GM21367 (cell line): ENCODE results near the gene DAD1.
"Not testable (repeated sequence)": the region's sequence is repeated elsewhere in the genome, so short reads cannot be mapped to it uniquely, and the experiment has no call there.

Experiments
- ATAC-seq: cut with Tn5 transposase; IDR thresholded peaks from one replicate; pipeline ENCODE4 v1.9.1; 2021; ENCODE audit not compliant: unreplicated experiment

The DAD1 gene

DNA sequence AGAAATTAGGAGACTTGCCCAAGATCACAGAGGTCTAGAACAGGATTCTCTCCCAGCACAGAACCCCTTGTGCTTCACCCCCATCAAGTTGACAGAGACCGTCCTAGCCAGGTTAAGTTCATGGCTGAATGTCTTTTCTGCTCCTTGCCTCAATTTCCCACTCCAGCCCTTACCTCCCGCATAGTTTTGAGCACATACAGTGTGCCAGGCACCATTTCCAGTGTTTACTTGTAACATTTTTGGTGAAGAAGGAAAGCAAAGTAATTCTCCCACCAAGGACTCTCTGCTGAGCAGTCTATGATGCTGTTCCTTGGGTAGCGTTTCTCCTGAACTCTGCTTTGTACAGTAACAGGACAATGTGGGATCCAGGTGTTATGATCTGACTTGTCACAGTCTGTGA lies 10.3 kb upstream of the DAD1 start:
- no peak for ATAC-seq

DNA sequence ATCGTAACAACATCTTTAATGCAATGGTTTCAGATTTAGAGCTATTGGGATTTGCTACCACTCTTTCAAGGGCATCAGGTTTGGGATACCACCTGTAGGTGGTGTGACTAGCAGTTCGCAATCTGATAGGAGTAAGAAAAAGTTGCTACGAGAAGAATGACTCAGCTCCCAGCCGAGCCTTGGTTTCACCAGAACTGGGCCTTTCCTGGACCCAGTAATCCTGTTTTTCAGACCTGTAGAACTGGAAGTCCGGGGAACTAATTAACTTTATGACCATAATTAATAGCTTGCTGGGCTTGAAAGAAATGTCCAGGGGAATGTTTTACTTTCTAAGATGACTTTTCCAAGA lies 9.8 kb upstream of the DAD1 start:
- ATAC-seq = no peak

DNA sequence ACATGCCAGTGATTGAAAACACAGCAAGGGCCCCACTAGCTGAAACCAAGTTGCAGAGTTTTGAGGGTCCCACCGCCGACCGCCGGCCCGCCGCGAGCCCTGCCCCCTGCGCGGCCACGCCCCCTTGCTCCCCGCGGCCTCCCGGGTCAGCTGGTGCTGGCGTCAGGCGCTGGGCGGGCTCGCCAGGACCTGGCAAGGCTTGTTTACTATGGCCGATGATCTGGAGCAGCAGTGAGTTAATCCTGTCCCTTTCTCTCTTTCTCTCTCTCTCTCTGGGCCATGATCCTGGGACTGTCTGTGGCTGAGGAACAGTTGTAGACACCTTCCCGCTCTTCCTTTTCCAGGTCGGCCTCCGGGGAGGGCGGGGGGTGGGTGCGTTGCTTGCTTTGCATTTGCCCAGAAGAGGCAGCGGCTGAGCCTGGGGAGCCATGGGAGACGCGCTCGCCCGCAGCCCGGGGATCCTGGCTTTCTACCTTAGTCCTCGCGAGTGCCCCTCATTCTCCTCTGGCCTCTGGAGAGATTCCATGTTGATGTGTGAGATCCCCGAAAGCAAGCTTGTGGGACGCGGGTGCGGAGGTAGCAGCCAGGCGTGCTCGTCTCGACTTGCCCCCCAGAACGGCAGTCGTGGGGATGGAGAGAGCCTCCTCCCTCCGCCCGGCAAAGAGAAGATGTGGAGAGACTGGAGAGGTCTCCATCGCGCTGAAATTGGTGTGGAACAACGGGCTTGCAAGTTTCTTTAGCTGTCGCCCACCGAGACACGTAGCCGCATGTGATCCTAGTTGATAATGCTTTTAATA lies 9.3 kb upstream of the DAD1 start, which contains the start of gene ABHD4:
Gene ABHD4, plus strand, starts transcription at position 202 of the 797 bp plus-strand sequence. Its CDS starts 7 bp downstream, at position 209.
- peak; percentile 77 for ATAC-seq

DNA sequence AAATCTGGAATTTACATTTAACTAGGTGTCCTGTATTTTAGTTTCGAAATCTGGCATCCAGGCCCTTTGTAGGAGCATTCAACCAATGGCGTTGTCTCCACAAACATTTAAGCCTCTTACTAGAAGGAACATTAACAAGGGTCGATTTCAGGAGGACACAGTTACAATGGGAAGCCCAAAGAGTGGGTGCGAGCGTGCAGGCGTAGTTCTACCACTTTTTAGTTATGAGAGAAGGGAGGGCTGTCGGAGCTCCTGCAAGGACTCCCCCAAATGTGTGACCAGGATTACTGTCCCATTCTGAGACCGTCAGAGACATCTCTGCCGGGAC lies 8.7 kb upstream of the DAD1 start:
- ATAC-seq = peak; percentile 22

DNA sequence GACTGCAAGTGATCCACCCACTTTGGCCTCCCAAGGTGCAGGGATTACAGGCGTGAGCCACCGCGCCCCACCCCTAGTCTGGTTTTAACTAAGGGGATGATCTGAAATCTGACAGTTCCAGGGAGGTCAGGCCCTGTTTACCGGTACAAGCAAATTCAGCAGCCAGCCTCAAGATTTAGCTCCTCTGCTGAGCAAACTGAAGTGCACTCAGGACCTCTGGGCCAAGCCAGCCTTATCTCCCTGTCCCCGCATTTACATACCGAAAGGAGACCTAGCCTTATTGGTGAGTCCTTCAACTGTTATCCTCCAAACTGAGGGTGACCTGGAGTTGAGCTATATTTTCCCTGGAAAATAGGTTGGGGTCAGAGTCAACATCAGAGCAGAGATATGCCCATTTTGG lies 8.2 kb upstream of the DAD1 start:
- ATAC-seq = no peak

DNA sequence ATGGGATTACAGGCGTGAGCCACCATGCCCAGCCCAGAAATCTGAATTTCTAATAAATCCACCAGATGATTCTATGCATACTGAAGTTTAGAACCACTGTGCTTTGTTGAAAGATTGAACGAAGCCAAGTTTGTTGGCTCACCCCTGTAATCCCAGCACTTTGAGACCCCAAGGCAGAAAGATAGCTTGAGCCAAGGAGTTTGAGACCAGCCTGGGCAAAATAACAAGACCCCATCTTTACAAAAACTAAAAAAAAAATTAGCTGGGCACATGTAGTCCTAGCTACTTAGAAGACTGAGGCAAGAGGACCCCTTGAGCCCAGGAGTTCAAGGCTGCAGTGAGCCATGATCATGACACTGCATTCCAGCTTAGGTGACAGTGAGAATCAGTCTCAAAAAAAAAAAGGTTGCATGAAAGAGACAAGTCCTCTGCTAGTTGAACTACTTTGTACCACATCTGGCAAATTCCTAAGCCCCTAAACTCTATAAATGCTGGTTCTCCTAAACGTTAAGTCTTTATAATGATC lies 7.4 kb upstream of the DAD1 start:
- no peak for ATAC-seq

DNA sequence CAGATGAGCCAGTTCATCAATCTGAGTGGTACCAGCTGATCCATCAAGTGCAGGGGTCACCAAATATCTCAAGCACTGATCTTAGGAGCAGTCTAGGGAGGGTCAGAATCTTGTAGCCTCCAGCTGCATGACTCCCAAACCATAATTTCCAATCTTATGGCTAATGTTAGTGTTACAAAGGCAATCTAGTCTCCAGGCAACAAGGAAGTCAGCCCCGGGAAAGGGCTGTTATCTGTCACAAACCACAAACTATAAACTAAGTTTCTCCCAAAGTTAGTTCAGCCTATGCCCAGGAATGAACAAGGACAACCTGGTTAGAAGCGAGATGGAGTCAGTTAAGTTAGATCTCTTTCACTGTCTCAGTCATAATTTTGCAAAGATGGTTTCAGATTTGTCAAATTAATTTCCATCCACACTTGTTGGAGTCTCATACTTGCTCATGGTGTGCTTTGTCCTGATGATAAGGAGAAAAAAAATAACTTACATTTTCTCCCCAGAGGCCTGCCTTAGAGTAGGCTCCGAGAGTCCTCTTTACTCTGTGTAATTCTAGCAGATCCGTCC lies 5.2 kb upstream of the DAD1 start:
- no peak for ATAC-seq

DNA sequence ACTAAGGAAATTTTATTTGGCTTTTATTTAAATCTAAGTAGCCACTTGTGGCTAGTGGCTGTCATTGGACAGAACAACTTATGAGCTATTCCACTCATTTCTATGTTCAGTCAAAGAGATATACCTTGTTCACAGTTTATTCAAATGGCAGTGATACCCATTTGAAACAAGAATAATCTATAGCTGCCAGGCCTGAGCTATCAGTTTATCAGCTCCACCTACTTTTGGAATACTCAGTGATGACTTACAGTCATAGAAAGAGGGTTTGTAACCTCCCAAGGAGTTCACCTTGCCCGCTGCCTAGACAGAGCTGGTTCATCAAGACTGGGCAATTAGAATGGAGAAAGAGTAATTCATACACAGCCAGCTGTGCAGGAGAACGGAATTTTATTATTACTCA lies 4.6 kb upstream of the DAD1 start:
- ATAC-seq = no peak

DNA sequence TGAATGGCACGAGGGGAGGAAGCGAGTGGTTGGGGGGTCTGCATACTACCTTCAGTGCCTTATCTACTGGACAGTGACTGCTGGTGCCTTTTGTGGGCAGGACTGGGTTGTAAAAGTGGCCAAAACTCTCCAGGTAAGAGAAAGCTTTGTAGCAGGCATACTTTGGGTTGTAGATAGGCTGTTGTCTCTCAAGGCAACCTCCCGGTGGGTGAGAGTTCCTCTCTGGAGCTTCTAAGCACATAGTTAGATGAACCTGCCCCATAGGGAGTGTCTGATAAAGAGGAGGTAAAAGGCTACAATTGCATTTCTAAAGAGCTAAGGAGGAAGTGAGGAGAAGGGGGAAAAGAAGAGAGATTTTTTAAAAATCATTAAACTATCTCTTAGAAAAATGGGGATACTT lies 4.2 kb upstream of the DAD1 start:
- ATAC-seq = no peak

DNA sequence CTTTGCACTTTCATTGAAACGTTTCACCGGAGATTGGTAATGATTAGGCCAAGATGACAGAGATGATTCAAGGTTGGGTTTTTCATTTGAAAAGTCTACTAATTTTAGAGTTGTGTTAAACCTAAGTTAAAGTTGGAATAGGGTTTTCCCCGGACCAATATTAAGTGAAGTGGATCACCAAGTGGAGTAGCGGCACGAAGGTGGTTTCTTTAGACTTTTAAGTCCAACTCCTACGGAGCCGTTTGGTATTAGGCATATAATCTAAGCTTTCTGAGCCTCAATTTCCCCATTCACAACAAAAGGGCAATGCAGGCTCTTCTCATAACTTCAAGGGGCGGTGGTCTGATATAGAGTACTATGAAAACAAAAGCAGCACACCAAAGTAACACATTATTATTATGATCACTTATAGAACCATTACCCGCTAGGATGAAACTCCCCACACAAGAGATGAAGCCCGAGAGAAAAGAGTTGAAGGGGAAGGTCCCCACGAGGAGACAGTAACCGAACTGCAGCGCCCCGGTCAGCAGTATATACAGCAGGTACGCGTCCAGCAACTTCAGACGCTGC lies 413 bp downstream of the DAD1 start:
- ATAC-seq = no peak

DNA sequence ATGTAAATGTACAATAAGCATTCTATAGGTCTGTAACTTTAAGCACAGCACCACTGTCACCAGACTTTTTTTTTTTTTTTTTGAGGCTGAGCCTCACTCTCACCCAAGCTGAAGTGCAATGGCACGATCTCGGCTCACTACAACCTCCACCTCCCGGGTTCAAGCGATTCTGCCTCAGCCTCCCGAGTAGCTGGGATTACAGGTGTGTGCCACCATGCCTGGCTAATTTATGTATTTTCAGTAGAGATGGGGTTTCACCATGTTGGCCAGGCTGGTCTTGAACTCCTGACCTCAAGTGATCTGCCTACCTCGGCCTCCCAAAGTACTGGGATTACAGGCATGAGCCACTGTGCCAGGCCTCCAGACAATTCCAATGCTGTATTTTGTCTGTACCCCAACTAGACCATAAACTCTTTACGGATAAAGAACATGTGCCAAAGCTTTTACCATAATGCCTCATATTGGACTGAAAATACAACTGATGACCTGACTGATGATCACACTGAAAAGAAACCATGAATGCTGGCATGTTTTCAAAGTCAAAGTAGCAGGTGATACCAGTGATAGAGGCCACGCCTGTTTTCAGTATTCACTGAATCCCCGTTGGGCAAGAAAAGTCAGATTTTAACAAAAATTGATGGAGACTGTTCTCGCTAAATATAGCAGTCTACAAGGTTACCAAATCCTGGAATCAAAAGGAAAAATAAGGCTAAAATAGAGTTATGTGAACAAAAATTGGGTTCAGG lies 1.2 kb downstream of the DAD1 start:
- not testable (repeated sequence) for ATAC-seq

DNA sequence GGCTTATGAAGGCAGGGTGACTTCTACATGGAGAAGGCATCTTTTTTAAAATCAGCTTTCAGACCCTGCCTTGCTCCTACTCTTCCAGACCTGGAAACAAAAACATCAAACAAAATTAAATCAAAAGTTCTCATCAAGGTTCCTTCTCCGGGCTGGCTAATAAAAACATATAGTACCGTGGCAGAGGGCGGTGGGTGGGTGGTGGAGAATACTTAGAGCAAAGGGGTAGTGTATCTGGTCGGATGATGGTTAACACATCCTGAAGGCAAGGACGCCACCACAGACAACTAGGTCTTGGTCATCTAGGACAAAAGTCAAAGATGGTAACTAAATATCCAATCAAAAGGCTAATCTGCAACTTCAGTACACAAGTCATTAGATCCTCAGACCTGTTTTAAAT lies 1.8 kb downstream of the DAD1 start:
- no peak for ATAC-seq

DNA sequence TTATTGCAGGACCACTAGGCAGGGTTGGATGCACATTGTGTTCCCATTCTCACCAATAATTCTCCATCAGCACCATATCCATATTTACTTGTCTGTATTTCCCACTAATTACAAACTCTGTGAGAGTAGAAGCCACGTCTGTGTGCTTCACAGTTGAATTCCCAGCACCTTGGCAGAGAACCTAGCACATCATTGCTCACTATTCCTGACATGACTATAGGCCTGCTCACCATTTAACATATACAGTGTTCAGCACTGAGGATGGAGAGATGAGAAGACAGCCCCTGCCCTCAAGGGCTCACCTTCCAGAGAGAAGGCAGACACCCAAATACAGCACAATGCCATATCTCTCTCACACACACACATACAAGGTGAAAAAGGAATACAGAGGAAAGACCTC lies 5.0 kb downstream of the DAD1 start:
- ATAC-seq = no peak

DNA sequence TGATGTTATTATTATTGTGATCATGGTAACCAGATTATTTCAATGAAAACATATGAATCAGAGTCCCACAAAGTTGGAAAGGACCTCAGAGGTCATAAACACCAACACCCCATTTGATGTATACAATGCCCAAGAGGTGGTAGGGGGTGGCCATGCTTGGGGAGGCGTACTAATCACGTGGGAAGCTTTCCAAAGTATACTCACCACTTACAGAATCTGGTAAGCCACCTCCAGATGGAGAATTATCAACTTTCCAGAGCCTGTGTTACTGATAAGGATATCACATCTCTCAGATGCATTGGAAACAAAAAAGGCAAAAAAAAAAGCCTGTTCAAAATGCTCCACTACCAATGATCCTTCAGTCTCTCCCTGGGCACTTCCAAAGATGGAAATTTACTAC lies 8.4 kb downstream of the DAD1 start:
- no peak for ATAC-seq

DNA sequence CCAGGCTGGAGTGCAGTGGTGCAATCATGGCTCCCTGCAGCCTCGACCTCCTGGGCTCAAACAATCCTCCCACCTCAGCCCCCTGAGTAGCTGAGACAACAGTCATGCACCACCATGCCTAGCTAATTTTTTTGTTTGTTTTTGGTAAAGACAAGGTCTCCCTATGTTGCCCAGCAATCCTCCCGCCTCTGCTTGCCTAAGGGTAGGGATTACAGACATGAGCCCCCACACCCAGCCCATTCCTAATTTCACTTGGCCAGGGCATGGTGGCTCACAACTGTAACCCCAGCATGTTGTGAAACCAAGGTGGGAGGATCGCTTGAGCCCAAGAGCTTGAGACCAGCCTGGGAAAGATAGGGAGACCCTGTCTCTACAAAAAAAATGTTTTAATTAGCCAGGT lies 9.1 kb downstream of the DAD1 start:
- ATAC-seq = no peak

DNA sequence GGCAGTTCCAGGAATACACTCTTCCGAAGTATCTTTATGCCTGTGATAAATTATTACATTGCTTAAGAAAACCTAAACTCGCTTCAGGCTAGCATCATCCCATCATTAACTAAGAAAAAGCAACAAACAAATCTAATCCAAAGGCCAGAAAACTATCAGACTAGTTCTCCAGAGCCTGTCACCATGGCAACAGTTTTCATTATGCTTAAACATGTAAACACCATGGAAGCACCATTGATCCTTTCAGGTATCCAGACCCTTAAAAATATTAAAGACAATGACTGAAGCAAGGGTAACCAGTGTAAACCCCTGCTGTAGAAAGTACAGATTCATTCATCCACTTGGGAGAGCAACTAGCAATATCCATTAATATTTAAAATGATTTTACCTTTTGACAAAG lies 9.8 kb downstream of the DAD1 start:
- ATAC-seq = no peak

DNA sequence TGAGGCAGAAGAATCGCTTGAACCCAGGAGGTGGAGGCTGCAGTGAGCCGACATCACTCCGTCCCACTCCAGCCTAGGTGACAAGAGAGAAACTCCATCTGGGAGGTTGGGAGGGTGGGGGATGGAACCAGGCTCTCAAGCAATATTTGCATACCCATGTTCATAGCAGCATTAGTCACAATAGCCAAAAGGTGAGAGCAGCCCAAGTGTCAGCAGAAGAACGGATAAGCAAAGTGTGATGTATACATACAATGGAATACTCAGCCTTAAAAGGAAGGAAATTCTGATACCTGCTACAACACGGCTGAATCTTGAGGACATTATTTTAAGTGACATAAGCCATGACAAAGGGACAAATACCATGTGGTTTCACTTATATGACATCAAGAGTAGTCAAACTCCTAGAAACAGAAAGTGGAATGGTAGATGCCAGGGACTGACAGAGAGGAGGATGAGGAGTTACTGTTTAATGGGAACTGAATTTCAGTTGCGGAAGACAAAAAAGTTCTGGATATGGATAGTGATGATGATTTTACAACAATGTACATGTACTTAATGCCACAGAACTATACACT lies 11.6 kb downstream of the DAD1 start:
- no peak for ATAC-seq

DNA sequence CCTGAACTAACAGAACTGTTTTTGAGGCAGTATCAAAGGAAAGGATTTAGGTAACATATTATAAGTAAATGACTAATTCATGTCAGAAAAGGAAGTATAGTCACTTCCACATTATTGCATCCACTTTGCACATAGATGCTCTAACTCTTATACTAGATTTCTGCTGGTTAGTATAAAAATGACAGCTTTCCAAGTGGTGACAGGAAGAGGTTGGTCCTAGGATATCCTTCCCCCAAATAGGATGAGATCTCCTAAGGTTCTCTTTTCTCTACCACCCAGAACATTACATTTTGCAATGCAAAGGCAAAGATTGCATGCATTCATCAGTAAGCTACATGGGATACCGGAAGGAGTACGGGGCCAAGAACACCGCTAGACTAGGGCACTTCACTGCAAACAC lies 15.2 kb downstream of the DAD1 start:
- ATAC-seq = no peak

DNA sequence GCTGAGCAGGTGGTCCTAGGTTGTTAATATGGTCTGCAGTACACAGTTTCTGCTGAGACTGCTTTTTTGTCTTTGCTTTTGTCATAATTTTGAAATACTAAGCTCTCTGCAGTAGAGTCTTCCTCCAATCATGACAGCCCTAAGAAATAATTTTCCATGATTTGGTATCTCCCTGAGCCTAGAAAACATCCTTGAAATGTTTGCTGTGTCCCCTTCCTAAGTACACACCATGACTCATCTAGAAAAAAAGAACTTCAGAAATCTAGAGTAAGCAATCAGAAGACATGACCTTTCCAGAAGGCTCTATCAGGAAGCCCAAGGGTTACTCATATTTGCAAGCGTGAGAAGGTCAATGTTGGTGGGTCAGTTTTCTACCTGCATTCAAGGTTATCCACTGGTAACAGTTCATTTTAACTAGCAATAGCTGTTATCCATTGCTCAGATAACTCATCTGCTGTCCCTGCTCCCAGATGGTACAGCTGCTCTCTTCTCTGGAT lies 16.4 kb downstream of the DAD1 start:
- no peak for ATAC-seq

DNA sequence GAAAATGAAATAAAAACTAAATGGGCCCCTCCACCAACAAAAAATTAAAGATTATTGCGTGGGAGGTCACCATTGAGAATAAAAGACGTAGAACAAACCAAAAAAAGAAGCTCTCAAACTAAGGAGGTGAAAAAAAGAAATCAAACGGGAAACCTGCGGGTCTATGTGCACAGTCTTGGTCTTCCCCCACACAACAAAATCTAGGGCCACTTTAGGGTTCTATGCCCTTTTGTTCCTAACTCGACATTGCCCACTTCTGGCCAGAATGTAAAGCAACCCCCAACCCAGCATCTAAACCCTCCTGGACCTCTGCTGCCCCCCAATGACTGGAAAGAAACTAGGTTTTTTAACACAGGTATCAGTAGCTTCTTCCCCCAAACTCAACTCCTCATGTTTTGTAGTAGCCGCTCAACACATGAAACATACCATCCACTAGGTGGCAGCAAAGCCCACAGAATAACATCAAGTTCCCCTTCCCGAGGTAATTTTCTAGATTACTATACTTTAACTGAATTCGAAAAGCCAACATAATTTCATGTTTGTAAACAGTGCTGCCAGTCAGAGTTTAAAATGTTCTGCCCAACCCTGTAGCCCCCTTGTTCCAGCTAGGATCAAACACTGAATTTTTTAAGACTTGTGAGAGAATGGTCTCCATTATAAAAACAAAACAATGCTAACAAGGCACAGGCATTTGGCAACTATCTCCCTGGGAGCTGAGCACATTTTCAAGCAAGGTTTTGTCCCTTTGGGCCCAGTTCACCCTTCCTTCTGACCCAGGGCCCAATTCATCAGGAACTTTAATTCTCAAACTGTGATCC lies 18.7 kb downstream of the DAD1 start:
- ATAC-seq = peak; percentile 44
